Pancreas (tissue), 10 donors: ENCODE measurements around the gene TRAF3IP3. TPM values are rescaled to one million over a fixed set of nuclear protein-coding genes. Genes with fewer than 3 reads are reported as not detected.

Source experiments
- ATAC-seq, 4 donors: fragments of 200-7000 bp; cut with Tn5 transposase; one replicate each; pipeline versions ENCODE4 v1.8.0 to v1.9.1; 2020; ENCODE audit warnings: mild to moderate bottlenecking in 4 of 4, moderate library complexity in 4 of 4
- DNase-seq, 6 donors: peaks; one replicate each; pipeline ENCODE4 v3.0.0-alpha.2; 2020
- FAIRE-seq: peaks from 2 replicates; lab custom pipeline; 2012; peaks lifted over from hg19 to GRCh38; lab: Jason Lieb, UNC
- H3K27ac ChIP-seq, 4 donors: fragments of 200-600 bp; sonication (generic); 1 replicate in 3 of 4; 2 replicates in 1 of 4; pipeline versions ENCODE4 v1.5.0 to v1.8.0; 2020
- H3K27me3 ChIP-seq, 4 donors: fragments of 200-600 bp; one replicate each; pipeline ENCODE4 v1.8.0; 2021
- H3K36me3 ChIP-seq, 3 donors: fragments of 200-600 bp; sonication (generic) in 1 of 3; one replicate each; pipeline versions ENCODE4 v1.5.0 to v1.8.0; 2020 to 2021
- H3K4me1 ChIP-seq, 3 donors: fragments of 200-600 bp; one replicate each; pipeline ENCODE4 v1.8.0; 2021
- H3K4me3 ChIP-seq, 4 donors: fragments of 200-600 bp; sonication (generic) in 2 of 4; one replicate each; pipeline versions ENCODE4 v1.5.0 to v1.8.0; 2020 to 2021
- H3K9me3 ChIP-seq, 4 donors: fragments of 200-600 bp; one replicate each; pipeline ENCODE4 v1.8.0; 2021
- CTCF ChIP-seq, 4 donors: fragments of 200-600 bp; sonication (generic) in 3 of 4; IDR thresholded peaks; one replicate each; pipeline versions ENCODE4 v1.5.0 to v1.8.0; 2021; ENCODE audit warnings: antibody characterized with exemption in 4 of 4
- WGBS, 2 donors: extraction: QIAGEN DNeasy Blood & Tissue Kit; methylation state at CpG; one replicate each; pipeline ENCODE4 v1.1.7; 2013; 5-methylcytosine and 5-hydroxymethylcytosine counted together
- intact Hi-C, 3 donors: fragments of 100-400 bp; cut with DNase I; formaldehyde crosslinking; loops; one replicate each; pipeline versions ENCODE4 v1.11.1 to v1.14.2; 2022
- polyA plus RNA-seq, 2 donors: library from polyadenylated mRNA; stranded (reverse); fragments of 200-250 nt; gene quantifications; one replicate each; pipeline ENCODE4 v1.2.3, GENCODE V29; 2013
- total RNA-seq, 6 donors: library from RNA; stranded (reverse); fragmentation: NEBNext Ultra II Directional in 4 of 6; extraction: Animal tissue kit (Norgen Biotek cat#: 25700) in 4 of 6; gene quantifications; one replicate each; pipeline versions ENCODE4 v1.2.1 to v1.2.4, GENCODE V29; 2021 to 2023
- donor health status: healthy with polysubstance abuse.
- donor health status: DM: no; HTN: no; CAD: no; lungs with moderate emphysema.
- donor health status: DM: no; HTN: no; CAD: no.
- donor health status: control.
- donor health status: control.
- donor health status: Bipolar disorder and iron deficiency.
- donor health status: DM: yes; HTN: yes; CAD: no.
- donor health status: DM: no; HTN: no; CAD: no.
- donor health status: DM: no; HTN: no; CAD: no.
- donor health status: DM: yes; HTN: yes; CAD: no.

The TRAF3IP3 gene
- total and polyA plus RNA-seq, 8 donors, result 0.42 to 5.5 (median 1.5) TPM

- Histone ChIP-seq H3K4me3 (no peak overlapping the region), H3K36me3 (no peaks in the 10 kb centered on the region), H3K4me1 (no peaks in the 10 kb centered on the region), H3K27ac (no peak overlapping the region), H3K9me3 (no peaks in the 10 kb centered on the region), H3K27me3 (no peaks in the 10 kb centered on the region)
- TF ChIP-seq CTCF (IDR thresholded peaks at IDR 0.05), result no peak
- intact Hi-C loops, result no loop called here
- FAIRE-seq (no peak), DNase-seq (no peak), ATAC-seq (no peak)
- 69 to 76% methylated on average over 1 of the region's 1 CpG for WGBS, 2 donors
Observed at GRCh38 chr1:209755256-209755655, 597 bp upstream of the TRAF3IP3 start.

DNA sequence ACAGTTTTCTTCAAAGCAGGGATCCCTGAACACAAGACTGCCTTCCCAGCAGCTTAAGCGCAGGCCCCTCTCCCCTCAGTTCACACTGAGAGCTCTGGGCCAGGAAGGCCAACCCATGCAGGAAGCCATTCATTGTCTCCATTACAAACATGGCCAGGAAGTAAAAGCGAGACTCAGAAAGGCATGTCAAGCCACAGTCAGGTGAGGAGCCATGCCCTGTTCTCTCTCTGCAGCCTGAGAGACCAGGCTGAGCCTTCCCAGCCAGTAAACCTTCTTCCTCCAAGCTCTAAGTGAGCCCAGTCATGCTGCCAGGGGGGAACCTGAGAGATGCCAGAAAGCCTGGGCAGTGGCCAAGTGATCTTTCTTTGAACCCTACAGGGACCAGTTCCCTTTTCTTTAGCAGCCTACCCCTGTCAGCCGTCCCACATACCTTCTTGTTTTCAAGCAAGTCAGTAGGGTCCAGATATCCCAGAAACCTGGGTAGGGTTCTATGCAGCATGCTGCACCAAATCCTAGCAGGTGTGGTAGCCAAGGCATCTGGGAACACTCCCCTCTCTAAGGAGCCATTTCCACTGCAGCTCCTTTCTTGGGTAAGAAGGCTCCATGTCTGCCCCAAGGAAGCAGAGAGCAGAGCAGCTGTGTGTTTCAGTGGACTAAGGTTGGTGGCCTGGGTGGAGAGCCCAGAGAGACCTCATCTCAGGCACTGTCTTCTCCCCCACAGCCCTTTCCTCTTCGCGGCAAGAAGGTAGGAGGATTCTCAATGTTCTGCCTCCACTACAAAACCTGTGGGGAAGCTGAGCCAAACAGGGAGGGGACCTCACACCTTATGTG, 977 bp downstream of the TRAF3IP3 start:
- ATAC-seq, result peak in 2 of 4 donors; percentile 59 to 75
- H3K9me3 ChIP-seq, result no peaks in the 10 kb centered on the region
- no peak for TF ChIP-seq CTCF (IDR thresholded peaks at IDR 0.05)
- no peaks in the 10 kb centered on the region for H3K36me3 ChIP-seq
- no peaks in the 10 kb centered on the region for H3K4me1 ChIP-seq
- peak overlapping the region in 1 of 4 donors; percentile 26 for H3K4me3 ChIP-seq
- intact Hi-C loops, result no loop called here
- FAIRE-seq, result no peak
- 65 to 86% methylated on average over 5 of the region's 5 CpGs for WGBS, 2 donors
- peak in 1 of 6 donors; percentile 31 for DNase-seq
- H3K27me3 ChIP-seq, result no peaks in the 10 kb centered on the region
- peak overlapping the region in 2 of 4 donors; percentile 16 to 44 for H3K27ac ChIP-seq

GRCh38 chr1:209758400-209758799, 2.5 kb downstream of the TRAF3IP3 start:
- DNase-seq (no peak), FAIRE-seq (no peak), ATAC-seq (no peak)
- no peak overlapping the region for H3K4me3 ChIP-seq
- TF ChIP-seq CTCF (IDR thresholded peaks at IDR 0.05), result no peak
- H3K9me3 ChIP-seq, result no peaks in the 10 kb centered on the region
- no peaks in the 10 kb centered on the region for H3K27me3 ChIP-seq
- intact Hi-C loops, result no loop called here
- no peak overlapping the region for H3K27ac ChIP-seq
- H3K4me1 ChIP-seq, result no peaks in the 10 kb centered on the region
- no peaks in the 10 kb centered on the region for H3K36me3 ChIP-seq
- WGBS, 2 donors, result 54 to 62% methylated on average over 3 of the region's 3 CpGs

DNA sequence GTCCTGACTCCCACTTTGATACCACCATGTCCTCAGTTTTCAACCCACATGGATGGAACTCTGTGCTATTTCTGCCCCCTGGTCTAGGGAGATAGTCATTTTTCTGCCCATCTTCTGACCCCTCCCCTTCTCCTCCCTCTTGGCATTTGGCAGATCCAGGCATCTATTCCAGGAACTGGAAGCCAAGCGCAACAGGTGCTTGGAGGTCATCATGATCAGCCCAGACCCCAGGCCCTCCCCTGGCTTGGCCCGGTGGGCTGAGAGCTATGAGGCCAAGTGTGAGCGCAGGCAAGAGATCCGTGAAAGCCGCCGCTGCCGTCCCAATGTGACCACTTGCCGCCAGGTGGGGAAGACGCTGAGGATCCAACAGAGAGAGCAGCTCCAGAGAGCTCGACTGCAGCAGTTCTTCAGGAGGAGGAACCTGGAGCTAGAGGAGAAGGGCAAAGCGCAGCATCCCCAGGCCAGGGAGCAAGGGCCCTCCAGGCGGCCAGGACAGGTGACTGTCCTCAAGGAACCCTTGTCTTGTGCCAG, 4.0 kb downstream of the TRAF3IP3 start:
- intact Hi-C loops, result no loop called here
- Histone ChIP-seq H3K36me3 (no peaks in the 10 kb centered on the region), H3K27ac (no peak overlapping the region), H3K4me3 (no peak overlapping the region), H3K27me3 (no peaks in the 10 kb centered on the region), H3K9me3 (no peaks in the 10 kb centered on the region), H3K4me1 (no peaks in the 10 kb centered on the region)
- FAIRE-seq (no peak), ATAC-seq (no peak), DNase-seq (no peak)
- WGBS, 2 donors, result 88 to 93% methylated on average over 12 of the region's 12 CpGs
- TF ChIP-seq CTCF (IDR thresholded peaks at IDR 0.05), result no peak
